ENCODE data around the gene SLC44A5.

The SLC44A5 gene

DNA sequence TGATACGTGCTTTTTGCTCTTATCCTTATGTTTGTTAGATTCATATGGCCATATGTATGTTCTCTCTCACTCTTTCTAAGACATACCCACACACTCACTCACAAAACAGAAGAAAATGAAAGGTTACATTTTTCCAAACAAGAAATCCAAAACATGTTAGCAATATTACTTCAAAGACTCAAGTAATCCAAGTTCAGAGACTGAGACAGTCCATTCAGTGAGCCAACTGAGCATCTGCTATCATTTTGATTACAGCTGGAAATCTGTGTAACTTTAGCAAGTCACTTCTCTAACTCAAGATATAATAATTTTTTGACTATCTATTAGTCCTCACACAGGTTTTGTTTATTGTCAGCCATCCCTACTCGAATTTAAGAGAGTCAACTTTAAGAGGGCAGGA, 257.9 kb downstream of the SLC44A5 start:
- Histone ChIP-seq H4K20me1 (ENCODE audit: insufficient read depth, low read length) (no peaks in the 10 kb centered on the region), H3K27me3 (ENCODE audit: insufficient read depth, low read length) (no peaks in the 10 kb centered on the region), H2AFZ (ENCODE audit: low read length) (no peak overlapping the region), H3K4me2 (ENCODE audit: low read length) (no peak overlapping the region), H3F3A (ENCODE audit: insufficient read depth, low read length) (no peaks in the 10 kb centered on the region), H3K9me3 (ENCODE audit: low read length) (no peaks in the 10 kb centered on the region), H3K9me2 (ENCODE audit: low read depth, low read length) (no peaks in the 10 kb centered on the region), H3K4me3 (ENCODE audit: low read depth, low read length, poor library complexity, severe bottlenecking) (no peak overlapping the region), H3K27ac (ENCODE audit: low read depth, low read length, poor library complexity, severe bottlenecking) (no peak overlapping the region), H3K9ac (ENCODE audit: low read length) (no peak overlapping the region), H3K79me2 (ENCODE audit: insufficient read depth, low read length) (no peaks in the 10 kb centered on the region), H3K4me1 (ENCODE audit: insufficient read depth, low read length, severe bottlenecking) (no peaks in the 10 kb centered on the region), H3K36me3 (ENCODE audit: insufficient read depth, low read length) (no peaks in the 10 kb centered on the region)
- no peak for TF ChIP-seq EZH2 (IDR thresholded peaks at IDR 0.05; ENCODE audit: borderline replicate concordance, low read length)
- TF ChIP-seq, protein P1, sequence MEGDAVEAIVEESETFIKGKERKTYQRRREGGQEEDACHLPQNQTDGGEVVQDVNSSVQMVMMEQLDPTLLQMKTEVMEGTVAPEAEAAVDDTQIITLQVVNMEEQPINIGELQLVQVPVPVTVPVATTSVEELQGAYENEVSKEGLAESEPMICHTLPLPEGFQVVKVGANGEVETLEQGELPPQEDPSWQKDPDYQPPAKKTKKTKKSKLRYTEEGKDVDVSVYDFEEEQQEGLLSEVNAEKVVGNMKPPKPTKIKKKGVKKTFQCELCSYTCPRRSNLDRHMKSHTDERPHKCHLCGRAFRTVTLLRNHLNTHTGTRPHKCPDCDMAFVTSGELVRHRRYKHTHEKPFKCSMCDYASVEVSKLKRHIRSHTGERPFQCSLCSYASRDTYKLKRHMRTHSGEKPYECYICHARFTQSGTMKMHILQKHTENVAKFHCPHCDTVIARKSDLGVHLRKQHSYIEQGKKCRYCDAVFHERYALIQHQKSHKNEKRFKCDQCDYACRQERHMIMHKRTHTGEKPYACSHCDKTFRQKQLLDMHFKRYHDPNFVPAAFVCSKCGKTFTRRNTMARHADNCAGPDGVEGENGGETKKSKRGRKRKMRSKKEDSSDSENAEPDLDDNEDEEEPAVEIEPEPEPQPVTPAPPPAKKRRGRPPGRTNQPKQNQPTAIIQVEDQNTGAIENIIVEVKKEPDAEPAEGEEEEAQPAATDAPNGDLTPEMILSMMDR (IDR thresholded peaks at IDR 0.05; ENCODE audit: low read length): no peak

DNA sequence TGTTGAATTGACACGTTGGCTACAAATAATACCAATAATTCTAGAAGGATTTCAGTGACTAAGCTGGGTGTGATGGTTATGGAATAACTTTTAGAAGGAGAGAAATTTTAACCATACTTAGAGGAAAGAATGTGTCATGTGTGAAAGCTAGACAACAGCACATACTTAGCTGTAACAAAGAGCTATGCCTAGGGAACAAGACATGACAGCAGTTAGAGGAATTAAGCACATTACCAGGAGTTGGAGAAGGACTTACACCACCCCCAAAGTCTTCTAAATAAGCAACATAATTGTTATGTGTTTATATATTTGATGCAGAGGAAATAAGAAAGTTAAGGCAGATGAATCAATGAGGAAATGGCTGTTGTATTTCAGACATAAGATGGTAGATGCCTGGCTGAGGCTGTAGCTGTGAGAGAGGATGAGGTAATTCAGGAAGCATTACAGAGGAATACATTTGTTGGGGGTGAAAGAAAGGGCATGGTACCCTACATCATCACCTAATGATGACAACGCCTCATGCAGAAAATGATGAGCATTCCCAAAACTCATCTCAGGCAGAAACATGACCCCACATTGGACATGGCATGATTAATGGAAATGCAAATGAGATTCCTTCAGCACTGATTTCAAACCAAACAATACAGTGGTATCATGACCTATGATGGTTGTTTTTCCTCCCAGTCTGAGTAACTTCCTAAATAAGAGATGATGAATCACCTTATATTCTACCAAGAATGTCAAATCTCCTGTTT, 265.2 kb downstream of the SLC44A5 start:
- no peaks in the 10 kb centered on the region for H3K79me2 ChIP-seq (ENCODE audit: insufficient read depth, low read length)
- H3K9ac ChIP-seq (ENCODE audit: low read length): no peak overlapping the region
- no peaks in the 10 kb centered on the region for H4K20me1 ChIP-seq (ENCODE audit: insufficient read depth, low read length)
- H3K27ac ChIP-seq (ENCODE audit: low read depth, low read length, poor library complexity, severe bottlenecking): no peak overlapping the region
- H3K9me3 ChIP-seq (ENCODE audit: low read length): no peaks in the 10 kb centered on the region
- TF ChIP-seq, protein P1 (IDR thresholded peaks at IDR 0.05; ENCODE audit: low read length): no peak
- TF ChIP-seq EZH2 (IDR thresholded peaks at IDR 0.05; ENCODE audit: borderline replicate concordance, low read length): no peak
- no peaks in the 10 kb centered on the region for H3K4me1 ChIP-seq (ENCODE audit: insufficient read depth, low read length, severe bottlenecking)
- no peak overlapping the region for H2AFZ ChIP-seq (ENCODE audit: low read length)
- H3K9me2 ChIP-seq (ENCODE audit: low read depth, low read length): no peaks in the 10 kb centered on the region
- no peak overlapping the region for H3K4me2 ChIP-seq (ENCODE audit: low read length)
- H3K36me3 ChIP-seq (ENCODE audit: insufficient read depth, low read length): no peaks in the 10 kb centered on the region
- no peaks in the 10 kb centered on the region for H3F3A ChIP-seq (ENCODE audit: insufficient read depth, low read length)
- H3K4me3 ChIP-seq (ENCODE audit: low read depth, low read length, poor library complexity, severe bottlenecking): no peak overlapping the region
- no peaks in the 10 kb centered on the region for H3K27me3 ChIP-seq (ENCODE audit: insufficient read depth, low read length)

DNA sequence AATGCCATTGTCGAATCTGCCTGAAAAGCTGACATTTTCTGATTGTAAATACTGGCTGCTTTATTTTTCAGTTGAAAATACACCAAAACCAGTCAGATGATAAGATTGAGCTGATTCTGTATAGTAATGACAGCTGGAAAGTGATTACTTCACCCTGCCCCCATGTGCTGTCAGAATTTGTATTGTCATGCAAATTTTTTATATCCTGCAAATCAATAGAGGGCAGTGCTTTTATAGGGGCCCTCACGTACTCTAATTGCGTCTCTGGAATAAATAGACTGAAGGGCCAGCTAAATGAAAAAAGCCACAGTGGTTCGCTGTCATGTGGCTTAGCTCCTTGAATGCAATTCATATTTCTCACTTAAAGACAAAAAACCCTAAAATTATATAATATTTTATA, 268.1 kb downstream of the SLC44A5 start:
- Histone ChIP-seq H4K20me1 (ENCODE audit: insufficient read depth, low read length) (no peaks in the 10 kb centered on the region), H3K4me3 (ENCODE audit: low read depth, low read length, poor library complexity, severe bottlenecking) (no peak overlapping the region), H3K27me3 (ENCODE audit: insufficient read depth, low read length) (no peaks in the 10 kb centered on the region), H3K79me2 (ENCODE audit: insufficient read depth, low read length) (no peaks in the 10 kb centered on the region), H3K27ac (ENCODE audit: low read depth, low read length, poor library complexity, severe bottlenecking) (no peak overlapping the region), H3K36me3 (ENCODE audit: insufficient read depth, low read length) (no peaks in the 10 kb centered on the region), H3K9me2 (ENCODE audit: low read depth, low read length) (no peaks in the 10 kb centered on the region), H3K4me1 (ENCODE audit: insufficient read depth, low read length, severe bottlenecking) (no peaks in the 10 kb centered on the region), H2AFZ (ENCODE audit: low read length) (no peak overlapping the region), H3K9me3 (ENCODE audit: low read length) (no peaks in the 10 kb centered on the region), H3F3A (ENCODE audit: insufficient read depth, low read length) (no peaks in the 10 kb centered on the region), H3K9ac (ENCODE audit: low read length) (no peak overlapping the region), H3K4me2 (ENCODE audit: low read length) (no peak overlapping the region)
- TF ChIP-seq, protein P1 (IDR thresholded peaks at IDR 0.05; ENCODE audit: low read length): no peak
- no peak for TF ChIP-seq EZH2 (IDR thresholded peaks at IDR 0.05; ENCODE audit: borderline replicate concordance, low read length)

Measured in OCI-LY1 (cell line).